HUES48 (cell line): Measurements from ENCODE around the gene JOSD2.

Experiments used
- H3K27ac ChIP-seq: one replicate; pipeline ENCODE4 v1.7.0; 2013; ENCODE audit warnings: low read depth, low read length, inconsistent platforms
- H3K27me3 ChIP-seq: 2 replicates; pipeline ENCODE4 v1.6.1; 2013; ENCODE audit warnings: mild to moderate bottlenecking, low read length; ENCODE audit not compliant: control insufficient read depth, insufficient read depth
- H3K36me3 ChIP-seq: 2 replicates; pipeline ENCODE4 v1.6.1; 2013; ENCODE audit warnings: low read length; ENCODE audit not compliant: control insufficient read depth, insufficient read depth
- H3K4me1 ChIP-seq: 2 replicates; pipeline ENCODE4 v1.6.1; 2013; ENCODE audit warnings: mild to moderate bottlenecking, low read length; ENCODE audit not compliant: control insufficient read depth, insufficient read depth
- H3K4me3 ChIP-seq: 2 replicates; pipeline ENCODE4 v1.5.1; 2013; ENCODE audit warnings: mild to moderate bottlenecking, low read depth, low read length
- H3K9ac ChIP-seq: 2 replicates; pipeline ENCODE4 v1.6.1; 2013; ENCODE audit warnings: mild to moderate bottlenecking, low read depth, low read length, moderate library complexity
- H3K9me3 ChIP-seq: 2 replicates; pipeline ENCODE4 v1.6.1; 2013; ENCODE audit warnings: low read length; ENCODE audit not compliant: control insufficient read depth, insufficient read depth

The JOSD2 gene

DNA sequence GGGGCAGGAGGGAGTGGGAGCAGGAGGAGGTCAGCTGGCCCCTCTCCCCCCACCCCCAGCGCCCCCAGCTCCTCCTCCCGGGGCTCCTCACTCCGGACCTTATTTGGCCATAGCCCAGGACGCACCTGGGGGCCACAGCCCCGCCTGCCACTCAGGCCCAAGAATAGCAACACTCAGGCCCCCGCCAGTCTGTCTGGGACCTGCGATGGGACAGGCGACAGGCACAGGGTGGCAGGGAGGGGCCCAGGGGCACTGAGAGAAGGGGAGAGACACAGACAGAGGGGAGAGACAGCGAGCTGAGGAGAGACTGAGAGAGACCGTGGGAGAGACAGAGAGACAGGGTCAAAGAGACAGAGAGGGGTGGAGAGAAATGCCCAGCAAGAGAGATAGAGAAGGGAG lies 10.2 kb downstream of the JOSD2 start:
- no peak overlapping the region for H3K4me3 ChIP-seq
- peaks cover 10% of the 10 kb centered on the region for H3K4me1 ChIP-seq
- H3K9ac ChIP-seq: no peak overlapping the region

DNA sequence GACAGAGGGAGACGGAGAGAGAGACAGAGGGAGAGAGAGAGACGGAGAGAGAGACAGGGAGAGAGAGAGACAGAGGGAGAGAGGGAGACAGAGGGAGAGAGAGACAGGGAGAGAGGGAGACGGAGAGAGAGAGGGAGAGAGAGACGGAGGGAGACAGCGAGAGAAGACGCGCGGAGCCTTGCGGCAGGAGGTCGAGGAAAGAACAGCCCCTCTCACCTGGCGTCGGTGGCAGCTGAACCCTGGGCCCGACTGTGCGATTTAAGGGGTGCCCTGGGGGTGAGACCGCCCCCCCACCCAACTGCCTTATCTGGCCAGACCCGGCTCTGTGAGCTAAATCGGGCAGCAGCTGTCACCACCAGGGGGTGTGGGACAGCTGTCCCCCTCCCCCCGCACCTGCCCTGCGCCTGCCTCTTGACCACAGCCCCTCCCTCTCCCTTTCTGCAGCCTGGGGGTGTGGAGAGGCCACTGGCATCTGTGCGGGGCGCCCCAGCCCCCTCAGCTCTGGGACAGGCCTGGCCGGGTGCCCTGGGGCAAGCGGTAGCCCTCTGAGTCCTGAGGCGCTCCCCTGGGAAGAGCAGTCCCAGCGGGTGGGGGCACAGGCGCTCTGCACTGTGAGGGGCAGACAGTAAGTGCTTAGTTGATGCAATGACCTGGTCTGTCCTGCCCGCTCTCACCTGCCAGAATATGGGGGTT lies 10.8 kb downstream of the JOSD2 start:
- peaks cover 10% of the 10 kb centered on the region for H3K4me1 ChIP-seq
- no peak overlapping the region for H3K27ac ChIP-seq
- H3K9ac ChIP-seq: no peak overlapping the region
- H3K27me3 ChIP-seq: peaks cover 52% of the 10 kb centered on the region
- H3K9me3 ChIP-seq: no peaks in the 10 kb centered on the region
- no peaks in the 10 kb centered on the region for H3K36me3 ChIP-seq
- peak overlapping the region; percentile 54 for H3K4me3 ChIP-seq

More for the DNA sequence above, 10.2 kb downstream of the JOSD2 start:
- Histone ChIP-seq H3K36me3 (no peaks in the 10 kb centered on the region), H3K27ac (no peak overlapping the region), H3K9me3 (no peaks in the 10 kb centered on the region), H3K27me3 (peaks cover 49% of the 10 kb centered on the region)

DNA sequence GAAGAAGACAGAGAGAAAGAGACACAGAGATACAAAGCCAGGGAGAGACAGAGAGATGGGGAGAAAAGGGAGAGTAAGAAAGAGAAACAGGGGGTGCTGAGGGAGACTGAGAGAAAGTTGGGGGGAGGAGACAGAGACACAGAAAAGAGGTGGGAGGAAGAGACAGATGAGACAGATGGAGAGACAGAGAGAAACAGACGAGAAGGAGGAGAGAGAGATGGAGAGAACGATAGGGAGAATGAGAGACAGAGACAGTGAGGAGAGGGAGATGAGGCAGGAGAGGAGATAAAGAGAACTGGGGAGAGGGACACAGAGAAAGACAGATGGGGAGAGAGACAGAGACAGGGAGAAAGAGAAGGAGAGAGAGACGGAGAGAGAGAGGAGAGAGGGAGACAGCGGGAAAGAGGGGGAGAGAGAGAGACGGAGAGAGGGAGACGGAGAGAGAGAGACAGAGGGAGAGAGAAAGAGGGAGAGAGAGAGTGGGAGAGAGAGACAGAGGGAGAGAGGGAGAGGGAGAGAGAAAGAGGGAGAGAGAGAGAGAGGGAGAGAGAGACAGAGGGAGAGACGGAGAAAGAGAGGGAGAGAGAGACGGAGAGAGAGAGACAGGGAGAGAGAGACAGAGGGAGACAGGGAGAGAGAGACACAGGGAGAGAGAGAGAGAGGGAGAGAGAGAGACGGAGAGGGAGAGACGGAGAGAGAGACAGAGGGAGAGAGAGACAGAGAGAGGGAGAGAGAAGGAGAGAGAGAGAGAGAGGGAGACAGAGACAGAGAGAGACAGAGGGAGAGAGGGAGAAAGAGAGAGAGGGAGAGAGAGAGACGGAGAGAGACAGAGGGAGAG lies 12.6 kb downstream of the JOSD2 start:
- Histone ChIP-seq H3K4me3 (no peak overlapping the region), H3K4me1 (peaks cover 10% of the 10 kb centered on the region), H3K27ac (no peak overlapping the region), H3K9ac (no peak overlapping the region), H3K9me3 (no peaks in the 10 kb centered on the region), H3K36me3 (no peaks in the 10 kb centered on the region), H3K27me3 (peaks cover 68% of the 10 kb centered on the region)

- no peaks in the 10 kb centered on the region for H3K36me3 ChIP-seq
- no peak overlapping the region for H3K27ac ChIP-seq
- H3K27me3 ChIP-seq: peaks cover 82% of the 10 kb centered on the region
- H3K9ac ChIP-seq: no peak overlapping the region
- no peak overlapping the region for H3K4me3 ChIP-seq
- H3K9me3 ChIP-seq: no peaks in the 10 kb centered on the region
- H3K4me1 ChIP-seq: peaks cover 10% of the 10 kb centered on the region
These were observed 14.0 kb downstream of the JOSD2 start for GRCh38 chr19:50497022-50497405.

GRCh38 chr19:50496189-50497021 lies 14.6 kb downstream of the JOSD2 start:
- Histone ChIP-seq H3K4me1 (peaks cover 10% of the 10 kb centered on the region), H3K9me3 (no peaks in the 10 kb centered on the region), H3K27ac (no peak overlapping the region), H3K9ac (no peak overlapping the region), H3K27me3 (peaks cover 86% of the 10 kb centered on the region), H3K4me3 (no peak overlapping the region), H3K36me3 (no peaks in the 10 kb centered on the region)

DNA sequence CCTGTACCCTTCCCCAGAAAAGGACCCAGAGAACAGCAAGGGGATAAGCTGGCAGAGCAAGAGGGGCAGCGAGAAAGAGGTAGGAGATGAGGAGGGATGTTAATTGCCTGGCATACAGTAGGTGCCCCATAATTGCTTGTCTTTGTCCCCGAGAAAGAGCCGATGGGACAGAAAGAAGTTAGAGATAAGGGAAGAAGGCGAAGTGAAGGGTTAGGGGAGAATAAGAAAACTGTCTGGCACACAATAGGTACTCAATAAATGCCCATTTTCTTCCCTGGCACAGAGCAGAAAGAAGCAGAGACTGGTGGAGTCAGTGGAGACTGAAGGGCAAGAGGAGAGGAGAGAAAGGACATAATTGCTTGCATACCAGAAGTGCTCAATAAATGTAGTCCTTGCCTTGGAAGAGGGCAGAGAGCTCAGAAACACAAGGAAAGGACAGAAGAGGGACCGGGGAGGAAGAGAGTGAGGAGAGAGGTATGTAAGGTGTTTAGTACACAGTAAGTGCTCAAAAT lies 15.9 kb downstream of the JOSD2 start:
- H3K27me3 ChIP-seq: peaks cover 87% of the 10 kb centered on the region

GRCh38 chr19:50494186-50495019 lies 16.6 kb downstream of the JOSD2 start:
- Histone ChIP-seq H3K4me1 (no peaks in the 10 kb centered on the region), H3K36me3 (no peaks in the 10 kb centered on the region), H3K27ac (no peak overlapping the region), H3K9ac (no peak overlapping the region), H3K27me3 (peaks cover 86% of the 10 kb centered on the region), H3K4me3 (no peak overlapping the region), H3K9me3 (no peaks in the 10 kb centered on the region)

More for the DNA sequence above, 15.9 kb downstream of the JOSD2 start:
- H3K4me1 ChIP-seq: peaks cover 2% of the 10 kb centered on the region; the same call in 1 of the 2 replicates
- H3K9ac ChIP-seq: no peak overlapping the region
- H3K27ac ChIP-seq: no peak overlapping the region
- H3K36me3 ChIP-seq: no peaks in the 10 kb centered on the region
- H3K9me3 ChIP-seq: no peaks in the 10 kb centered on the region
- H3K4me3 ChIP-seq: no peak overlapping the region

GRCh38 chr19:50493171-50493570 lies 17.8 kb downstream of the JOSD2 start:
- no peak overlapping the region for H3K4me3 ChIP-seq
- H3K27me3 ChIP-seq: peaks cover 84% of the 10 kb centered on the region
- no peaks in the 10 kb centered on the region for H3K9me3 ChIP-seq
- no peak overlapping the region for H3K27ac ChIP-seq
- H3K36me3 ChIP-seq: no peaks in the 10 kb centered on the region
- no peak overlapping the region for H3K9ac ChIP-seq
- H3K4me1 ChIP-seq: no peaks in the 10 kb centered on the region

DNA sequence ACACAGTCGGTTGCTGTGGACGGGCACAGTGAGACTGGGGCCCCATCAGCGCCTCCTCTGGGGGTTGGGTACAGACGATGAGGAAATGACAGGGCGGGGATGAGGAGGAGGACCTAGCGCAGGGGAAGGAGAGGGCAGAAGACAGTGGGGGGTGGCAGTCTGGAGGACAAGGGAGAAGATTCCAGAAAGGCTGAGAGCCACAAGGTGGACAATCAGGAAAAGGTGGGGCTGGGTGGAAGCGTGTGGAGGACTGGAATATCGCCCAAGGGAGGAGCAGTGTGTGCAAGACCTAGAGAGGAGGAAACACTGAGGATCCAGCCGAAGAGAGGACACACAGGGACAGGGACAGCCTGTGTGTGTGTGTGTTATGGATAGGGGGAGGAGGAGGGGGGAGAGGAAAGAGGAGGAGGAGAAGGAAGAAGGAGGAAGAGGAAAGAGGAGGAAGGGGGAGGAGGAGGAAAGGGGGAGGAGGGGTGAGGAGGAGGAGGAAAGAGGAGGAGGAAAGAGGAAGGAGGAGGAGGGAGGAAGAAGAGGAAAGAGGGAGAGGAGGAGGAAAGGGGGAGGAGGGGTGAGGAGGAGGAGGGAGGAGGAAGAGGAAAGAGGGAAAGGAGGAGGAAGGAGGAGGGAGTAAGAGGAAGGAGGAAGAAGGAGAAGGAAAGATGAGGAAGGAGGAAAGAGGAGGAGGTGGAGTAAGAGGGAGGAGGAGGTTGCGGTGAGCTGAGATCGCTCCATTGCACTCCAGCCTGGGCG lies 18.5 kb downstream of the JOSD2 start:
- no peaks in the 10 kb centered on the region for H3K4me1 ChIP-seq
- no peaks in the 10 kb centered on the region for H3K36me3 ChIP-seq
- no peaks in the 10 kb centered on the region for H3K9me3 ChIP-seq
- H3K27me3 ChIP-seq: peaks cover 81% of the 10 kb centered on the region
- H3K27ac ChIP-seq: no peak overlapping the region
- no peak overlapping the region for H3K4me3 ChIP-seq
- no peak overlapping the region for H3K9ac ChIP-seq
